ENCODE results near the gene KDM7A. TPM values are rescaled to one million over a fixed set of nuclear protein-coding genes. Genes with fewer than 3 reads are reported as not detected.

KDM7A gene
- polyA plus RNA-seq, 2 of the 4 experiments (the other 2 are of a cell fraction) = 1.4 to 4.1 TPM

- Histone ChIP-seq H3K4me2 (no peak overlapping the region), H3K4me3 (no peak overlapping the region), H3K9me3 (no peaks in the 10 kb centered on the region), H3K27ac (no peak overlapping the region), H3K4me1 (peaks cover 10% of the 10 kb centered on the region)
- ATAC-seq = no peak
- no peak for DNase-seq (ENCODE audit: low read depth in 1 of 2, low spot score in 1 of 2)
- ChIA-PET CTCF (interaction anchor here (0.6 to 1.6 kb wide), 2 partner anchors 49 to 122 kb away, joined by 3 to 4 read pairs; no protein-coding TSS in a partner anchor), POLR2A (no interaction called here)
- WGBS (ENCODE audit: missing lambda C conversion rate) = 69% methylated on average over 3 of the region's 3 CpGs
- TF ChIP-seq POLR2AphosphoS2 (conservative IDR thresholded peaks at IDR 0.05; ENCODE audit: low read length) (no peak), ZNF302 (CRISPR knock-in tag; IDR thresholded peaks at IDR 0.05) (no peak), MAFK (IDR thresholded peaks at IDR 0.05; ENCODE audit: partially characterized antibody) (no peak), HOXA7 (CRISPR knock-in tag; IDR thresholded peaks at IDR 0.05) (no peak), NPAS2 (CRISPR knock-in tag; IDR thresholded peaks at IDR 0.05; ENCODE audit: borderline replicate concordance) (no peak), NFE2L2 (conservative IDR thresholded peaks at IDR 0.05; ENCODE audit: low read length) (no peak), ZFP36 (IDR thresholded peaks at IDR 0.05; ENCODE audit: borderline replicate concordance, partially characterized antibody) (no peak), BHLHE40 (IDR thresholded peaks at IDR 0.05; ENCODE audit: low read depth, low read length) (no peak), RNF2 (IDR thresholded peaks at IDR 0.05; ENCODE audit: borderline replicate concordance, low read depth) (no peak), RAD21 (conservative IDR thresholded peaks at IDR 0.05 in 1 of 2, IDR thresholded peaks at IDR 0.05 in 1 of 2) (no peak), ZC3H11A (IDR thresholded peaks at IDR 0.05) (no peak), HMGXB4 (CRISPR knock-in tag; IDR thresholded peaks at IDR 0.05; ENCODE audit: borderline replicate concordance) (no peak), HEYL (CRISPR knock-in tag; IDR thresholded peaks at IDR 0.05) (no peak), CBX2 (IDR thresholded peaks at IDR 0.05; ENCODE audit: borderline replicate concordance, low read depth) (no peak), MAZ (IDR thresholded peaks at IDR 0.05; ENCODE audit: borderline replicate concordance, low read depth, low read length) (no peak), ZSCAN20 (CRISPR knock-in tag; IDR thresholded peaks at IDR 0.05) (no peak)
- TF ChIP-seq, protein P1, sequence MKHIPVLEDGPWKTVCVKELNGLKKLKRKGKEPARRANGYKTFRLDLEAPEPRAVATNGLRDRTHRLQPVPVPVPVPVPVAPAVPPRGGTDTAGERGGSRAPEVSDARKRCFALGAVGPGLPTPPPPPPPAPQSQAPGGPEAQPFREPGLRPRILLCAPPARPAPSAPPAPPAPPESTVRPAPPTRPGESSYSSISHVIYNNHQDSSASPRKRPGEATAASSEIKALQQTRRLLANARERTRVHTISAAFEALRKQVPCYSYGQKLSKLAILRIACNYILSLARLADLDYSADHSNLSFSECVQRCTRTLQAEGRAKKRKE (CRISPR knock-in tag; IDR thresholded peaks at IDR 0.05; ENCODE audit: low read depth) = no peak
- TF ChIP-seq, protein P2, sequence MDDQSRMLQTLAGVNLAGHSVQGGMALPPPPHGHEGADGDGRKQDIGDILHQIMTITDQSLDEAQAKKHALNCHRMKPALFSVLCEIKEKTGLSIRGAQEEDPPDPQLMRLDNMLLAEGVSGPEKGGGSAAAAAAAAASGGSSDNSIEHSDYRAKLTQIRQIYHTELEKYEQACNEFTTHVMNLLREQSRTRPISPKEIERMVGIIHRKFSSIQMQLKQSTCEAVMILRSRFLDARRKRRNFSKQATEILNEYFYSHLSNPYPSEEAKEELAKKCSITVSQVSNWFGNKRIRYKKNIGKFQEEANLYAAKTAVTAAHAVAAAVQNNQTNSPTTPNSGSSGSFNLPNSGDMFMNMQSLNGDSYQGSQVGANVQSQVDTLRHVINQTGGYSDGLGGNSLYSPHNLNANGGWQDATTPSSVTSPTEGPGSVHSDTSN (IDR thresholded peaks at IDR 0.05) = no peak
- TF ChIP-seq, protein P3, sequence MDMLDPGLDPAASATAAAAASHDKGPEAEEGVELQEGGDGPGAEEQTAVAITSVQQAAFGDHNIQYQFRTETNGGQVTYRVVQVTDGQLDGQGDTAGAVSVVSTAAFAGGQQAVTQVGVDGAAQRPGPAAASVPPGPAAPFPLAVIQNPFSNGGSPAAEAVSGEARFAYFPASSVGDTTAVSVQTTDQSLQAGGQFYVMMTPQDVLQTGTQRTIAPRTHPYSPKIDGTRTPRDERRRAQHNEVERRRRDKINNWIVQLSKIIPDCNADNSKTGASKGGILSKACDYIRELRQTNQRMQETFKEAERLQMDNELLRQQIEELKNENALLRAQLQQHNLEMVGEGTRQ (IDR thresholded peaks at IDR 0.05) = no peak
- no peak for FAIRE-seq
These were observed 122.8 kb downstream of the KDM7A start for GRCh38 chr7:140053812-140054539.

DNA sequence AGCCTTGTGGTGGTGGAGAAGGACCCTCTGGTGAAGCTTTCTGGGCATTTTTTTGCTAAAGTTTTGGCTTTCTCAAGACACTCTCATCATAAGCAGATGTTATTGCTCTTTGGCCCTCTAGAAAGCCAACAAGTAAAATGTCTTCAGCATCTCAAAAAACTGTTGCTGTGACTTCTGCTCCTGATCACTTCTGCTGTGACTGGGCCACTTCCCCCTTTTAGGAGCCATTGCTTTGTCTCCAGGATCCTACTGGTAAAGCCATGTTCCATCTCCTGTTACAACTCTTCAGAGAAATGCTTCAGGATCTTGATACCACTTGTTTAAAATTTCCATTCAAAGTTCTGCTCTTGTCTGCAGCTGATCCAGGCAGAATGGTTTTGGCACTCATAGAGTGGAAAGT lies 125.0 kb downstream of the KDM7A start:
- no peak for ATAC-seq
- no peak for FAIRE-seq
- POLR2A ChIA-PET = no interaction called here

More for the DNA sequence above, 125.0 kb downstream of the KDM7A start:
- Histone ChIP-seq H3K4me1 (0 out of 3 replicates have a peak, but pooled peaks cover 3% of the 10 kb centered on the region), H3K27ac (no peak overlapping the region), H3K9me3 (no peaks in the 10 kb centered on the region), H3K4me3 (no peak overlapping the region), H3K4me2 (no peak overlapping the region)
- no peak for DNase-seq (ENCODE audit: low read depth in 1 of 2, low spot score in 1 of 2)
- no peak for TF ChIP-seq KDM5A (IDR thresholded peaks at IDR 0.05)
- TF ChIP-seq, protein P1 (CRISPR knock-in tag; IDR thresholded peaks at IDR 0.05; ENCODE audit: low read depth) = no peak
- no peak for TF ChIP-seq KDM1A (IDR thresholded peaks at IDR 0.05; ENCODE audit: low read depth)
- TF ChIP-seq ESRRA (IDR thresholded peaks at IDR 0.05; ENCODE audit: borderline replicate concordance, low read length) = no peak
- TF ChIP-seq JUNB (IDR thresholded peaks at IDR 0.05) = no peak
- TF ChIP-seq RCOR1 (IDR thresholded peaks at IDR 0.05; ENCODE audit: low read depth, low read length) = no peak
- TF ChIP-seq EHMT2 (IDR thresholded peaks at IDR 0.05; ENCODE audit: low read depth) = no peak
- no peak for TF ChIP-seq TP53 (CRISPR knock-in tag; IDR thresholded peaks at IDR 0.05)
- no peak for TF ChIP-seq MAZ (IDR thresholded peaks at IDR 0.05; ENCODE audit: borderline replicate concordance, low read depth, low read length)
- TF ChIP-seq RNF2 (IDR thresholded peaks at IDR 0.05; ENCODE audit: borderline replicate concordance, low read depth) = no peak
- CTCF ChIA-PET = no interaction called here

Measured in A549 (cell line).